GM21717 (cell line): ENCODE results near the gene SKIC3.

Source experiments
- ATAC-seq: cut with Tn5 transposase; IDR thresholded peaks from one replicate; pipeline ENCODE4 v1.9.1; 2021; ENCODE audit warnings: mild to moderate bottlenecking, moderate library complexity; ENCODE audit not compliant: unreplicated experiment

Gene SKIC3

DNA sequence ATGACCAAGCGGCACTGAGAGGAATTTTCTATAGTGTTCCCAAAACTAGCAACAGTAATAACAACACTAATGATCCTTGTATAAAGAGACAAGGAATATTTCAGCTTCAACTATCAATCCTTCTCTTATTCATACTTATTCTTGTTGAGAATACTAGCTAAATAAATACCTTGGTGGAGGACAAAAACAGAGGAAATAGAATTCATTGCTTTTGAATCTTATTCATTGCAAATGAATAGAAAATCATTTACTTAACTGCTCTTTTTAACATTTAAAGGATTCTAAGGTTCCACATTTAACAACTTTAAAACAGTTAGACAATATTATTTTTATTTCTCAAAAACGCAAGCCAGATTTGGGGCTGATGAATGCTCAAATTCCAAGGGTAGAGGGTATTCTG lies 22.4 kb downstream of the SKIC3 start:
- ATAC-seq = no peak

- ATAC-seq = no peak
Observed at GRCh38 chr5:95531491-95531890, 23.3 kb downstream of the SKIC3 start.

- ATAC-seq = no peak
Observed at GRCh38 chr5:95530416-95530815, 24.4 kb downstream of the SKIC3 start.

DNA sequence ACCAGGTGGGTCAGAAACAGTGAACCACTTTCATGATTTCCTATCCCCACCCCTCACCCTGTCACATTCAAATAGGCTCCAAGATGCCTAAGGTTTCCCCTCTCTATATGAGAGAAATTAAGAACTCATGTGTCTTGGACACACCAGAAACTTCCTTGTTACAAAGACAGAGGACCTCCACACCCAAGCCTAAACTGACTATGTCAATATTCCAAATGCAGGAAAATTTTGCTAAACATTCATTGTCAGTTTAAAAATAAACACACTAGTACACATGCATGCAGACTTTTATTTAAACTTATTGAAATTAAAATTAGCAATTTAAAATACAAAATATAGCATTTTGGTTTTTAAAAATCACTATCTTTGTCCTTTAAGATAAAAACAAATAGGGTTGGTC lies 26.2 kb downstream of the SKIC3 start:
- ATAC-seq = no peak

- no peak for ATAC-seq
Observed at GRCh38 chr5:95526871-95527270, 27.9 kb downstream of the SKIC3 start.

GRCh38 chr5:95524423-95524822 lies 30.4 kb downstream of the SKIC3 start:
- no peak for ATAC-seq

DNA sequence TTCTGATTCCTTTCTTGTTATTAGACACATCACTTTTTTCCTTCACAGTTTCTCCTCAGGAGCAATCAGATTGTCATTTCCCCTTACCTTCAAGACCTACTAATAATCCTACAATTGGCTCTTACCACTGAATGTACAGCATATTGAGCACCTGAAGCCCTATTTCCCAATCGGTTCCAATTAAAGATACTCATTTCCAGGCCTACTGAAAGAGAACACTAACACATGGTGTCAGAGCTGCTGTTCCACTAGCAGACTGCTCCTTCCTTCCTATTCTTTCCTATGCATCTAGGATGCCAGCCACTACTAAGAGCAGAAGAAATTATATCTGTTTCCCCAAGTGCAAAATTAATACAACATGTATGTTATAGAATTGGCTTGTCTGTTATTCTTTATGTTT lies 34.6 kb downstream of the SKIC3 start:
- ATAC-seq = no peak

DNA sequence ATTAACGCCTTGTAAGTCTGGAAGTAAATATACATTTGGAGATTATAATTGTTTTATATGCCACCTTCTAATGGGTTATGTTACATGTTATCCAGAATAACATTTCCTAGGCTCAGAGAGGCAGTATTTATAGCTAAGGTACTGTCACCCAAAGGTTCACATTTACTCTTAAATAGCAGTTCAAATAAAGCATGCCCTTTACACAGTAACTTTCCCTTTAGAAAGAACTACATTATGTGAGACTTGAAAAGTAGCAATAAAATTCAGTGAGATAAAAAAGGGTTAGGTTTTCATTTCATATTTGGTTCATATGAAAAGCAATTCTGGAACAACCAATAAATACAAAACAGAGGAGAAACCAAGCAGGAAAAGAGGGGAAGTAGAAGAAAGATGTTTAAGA lies 35.1 kb downstream of the SKIC3 start:
- no peak for ATAC-seq

- no peak for ATAC-seq
Observed at GRCh38 chr5:95519151-95519550, 35.6 kb downstream of the SKIC3 start.

- no peak for ATAC-seq
Observed at GRCh38 chr5:95518417-95518816, 36.4 kb downstream of the SKIC3 start.

- no peak for ATAC-seq
Observed at GRCh38 chr5:95511606-95512005, 43.2 kb downstream of the SKIC3 start.

- no peak for ATAC-seq
Observed at GRCh38 chr5:95508550-95508949, 46.2 kb downstream of the SKIC3 start.
